PC-3 (cell line): Measurements from ENCODE around the gene PGAM1. TPM values are rescaled to one million over a fixed set of nuclear protein-coding genes. Genes with fewer than 3 reads are reported as not detected.

ENCODE experiments used
- ATAC-seq: fragments of 200-7000 bp; cut with Tn5 transposase; 2 replicates; pipeline ENCODE4 v1.9.1; 2020; ENCODE audit warnings: mild to moderate bottlenecking, moderate library complexity
- BruUV-seq: library from RNA; stranded (reverse); fragments of 400-500 nt; replicated peaks from 2 replicates; lab custom pipeline; 2021; lab: Mats Ljungman, UMichigan
- CTCF ChIA-PET: fragments of 300-600 bp; sonication (Branson Sonifier 250); formaldehyde crosslinking; loops from one replicate; lab custom pipeline; 2022; ENCODE audit warnings: antibody characterized with exemption; lab: Charles Lee
- POLR2A ChIA-PET: fragments of 300-600 bp; sonication (Branson Sonifier 250); formaldehyde crosslinking; loops from one replicate; lab custom pipeline; 2022; ENCODE audit warnings: antibody characterized with exemption; ENCODE audit not compliant: unreplicated experiment; lab: Charles Lee
- DNase-seq: peaks from one replicate; pipeline ENCODE4 v3.0.0-alpha.2; 2015
- H2AFZ ChIP-seq: fragments of 300-600 bp; sonication (generic); 2 replicates; pipeline ENCODE4 v1.6.0; 2016; ENCODE audit warnings: antibody characterized with exemption, low read length
- H3F3A ChIP-seq: fragments of 300-600 bp; sonication (generic); one replicate; pipeline ENCODE4 v1.6.0; 2017; ENCODE audit warnings: antibody characterized with exemption, low read length, control low read depth, mild to moderate bottlenecking; ENCODE audit not compliant: unreplicated experiment
- H3K27ac ChIP-seq: fragments of 300-600 bp; sonication (generic); 2 replicates; pipeline ENCODE4 v1.5.1; 2016; ENCODE audit warnings: mild to moderate bottlenecking, low read length
- H3K27me3 ChIP-seq: fragments of 300-600 bp; sonication (generic); 2 replicates; pipeline ENCODE4 v1.6.1; 2016; ENCODE audit warnings: low read length, mixed read lengths
- H3K36me3 ChIP-seq: fragments of 300-600 bp; sonication (generic); 2 replicates; pipeline ENCODE4 v1.6.1; 2016; ENCODE audit warnings: low read depth, mixed run types, low read length, mixed read lengths
- H3K4me1 ChIP-seq: fragments of 300-600 bp; sonication (generic); 2 replicates; pipeline ENCODE4 v1.5.1; 2016; ENCODE audit warnings: low read length; ENCODE audit not compliant: insufficient read depth
- H3K4me2 ChIP-seq: fragments of 300-600 bp; sonication (generic); 2 replicates; pipeline ENCODE4 v1.6.0; 2016; ENCODE audit warnings: low read length
- H3K4me3 ChIP-seq: fragments of 300-600 bp; sonication (generic); 2 replicates; pipeline ENCODE4 v1.5.1; 2016; ENCODE audit warnings: mild to moderate bottlenecking, low read length, mixed read lengths
- H3K79me2 ChIP-seq: fragments of 300-600 bp; sonication (generic); 2 replicates; pipeline ENCODE4 v1.6.1; 2017; ENCODE audit warnings: low read length, mixed read lengths
- H3K9ac ChIP-seq: fragments of 300-600 bp; sonication (generic); 2 replicates; pipeline ENCODE4 v1.6.0; 2016; ENCODE audit warnings: mild to moderate bottlenecking, low read length
- H3K9me2 ChIP-seq: fragments of 300-600 bp; sonication (generic); replicated peaks from 2 replicates; pipeline ENCODE4 v1.6.1; 2016; ENCODE audit warnings: mixed run types, low read length, mixed read lengths
- H3K9me3 ChIP-seq: fragments of 300-600 bp; sonication (generic); 2 replicates; pipeline ENCODE4 v1.6.1; 2016; ENCODE audit warnings: low read length, mixed read lengths
- H4K20me1 ChIP-seq: fragments of 300-600 bp; sonication (generic); 2 replicates; pipeline ENCODE4 v1.6.1; 2016; ENCODE audit warnings: low read length, mixed read lengths
- EZH2 ChIP-seq: fragments of 300-600 bp; sonication (generic); IDR thresholded peaks from one replicate; pipeline ENCODE4 v1.6.1; 2017; ENCODE audit warnings: antibody characterized with exemption, mild to moderate bottlenecking, low read length; ENCODE audit not compliant: unreplicated experiment
- EZH2phosphoT487 ChIP-seq: fragments of 300-600 bp; sonication (generic); IDR thresholded peaks from 2 replicates; pipeline ENCODE4 v1.6.1; 2018; ENCODE audit warnings: mild to moderate bottlenecking, antibody characterized with exemption, low read length, borderline replicate concordance
- intact Hi-C: fragments of 100-400 bp; cut with micrococcal nuclease; formaldehyde crosslinking; loops from 2 replicates; pipeline ENCODE4 v1.9.0; 2023
- total RNA-seq: library from RNA; depleted of rRNA; stranded (reverse); fragments of >200 nt; gene quantifications from 2 replicates; pipeline ENCODE4 v1.2.3, GENCODE V29; 2014
- TF ChIP-seq, protein P1 (sequence below): fragments of 300-600 bp; sonication (generic); conservative IDR thresholded peaks from 2 replicates; pipeline ENCODE4 v1.5.1; 2017; ENCODE audit warnings: antibody characterized with exemption, low read depth, mild to moderate bottlenecking, low read length

The PGAM1 gene
- total RNA-seq, 1 experiment from 2014 or later = 661 TPM

DNA sequence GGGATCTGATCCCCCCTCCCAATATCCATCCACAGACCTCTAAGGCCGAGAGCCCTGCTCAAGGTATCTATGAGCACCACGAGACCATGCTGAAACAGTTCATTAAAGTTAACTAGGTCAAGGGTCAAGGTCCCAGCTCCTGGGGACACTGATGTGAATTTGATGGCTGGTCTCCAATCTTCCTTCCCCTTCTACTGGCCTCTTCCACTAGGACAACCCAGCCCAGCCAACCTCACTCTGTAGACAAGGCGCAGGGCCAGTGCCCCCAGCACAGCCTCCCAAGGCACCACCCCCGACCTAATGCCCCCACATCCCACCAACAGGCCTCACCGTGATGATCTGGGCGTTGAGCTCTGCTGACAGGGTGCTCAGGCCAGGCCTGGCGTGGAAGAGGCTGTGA is 40.4 kb upstream of the PGAM1 start:
- H3K4me2 ChIP-seq = no peak overlapping the region
- no peak overlapping the region for H2AFZ ChIP-seq
- no peaks in the 10 kb centered on the region for H3K27me3 ChIP-seq
- H3K9ac ChIP-seq = no peak overlapping the region
- no peaks in the 10 kb centered on the region for H3K9me2 ChIP-seq
- no peaks in the 10 kb centered on the region for H3K79me2 ChIP-seq
- H4K20me1 ChIP-seq = no peaks in the 10 kb centered on the region
- intact Hi-C loops = no loop called here
- peaks cover 24% of the 10 kb centered on the region; the same call in 1 of the 2 replicates for H3K36me3 ChIP-seq
- H3K4me1 ChIP-seq = no peaks in the 10 kb centered on the region
- H3K27ac ChIP-seq = no peak overlapping the region
- DNase-seq (no peak), ATAC-seq (no peak)
- no peak overlapping the region for H3K4me3 ChIP-seq
- TF ChIP-seq, protein P1, sequence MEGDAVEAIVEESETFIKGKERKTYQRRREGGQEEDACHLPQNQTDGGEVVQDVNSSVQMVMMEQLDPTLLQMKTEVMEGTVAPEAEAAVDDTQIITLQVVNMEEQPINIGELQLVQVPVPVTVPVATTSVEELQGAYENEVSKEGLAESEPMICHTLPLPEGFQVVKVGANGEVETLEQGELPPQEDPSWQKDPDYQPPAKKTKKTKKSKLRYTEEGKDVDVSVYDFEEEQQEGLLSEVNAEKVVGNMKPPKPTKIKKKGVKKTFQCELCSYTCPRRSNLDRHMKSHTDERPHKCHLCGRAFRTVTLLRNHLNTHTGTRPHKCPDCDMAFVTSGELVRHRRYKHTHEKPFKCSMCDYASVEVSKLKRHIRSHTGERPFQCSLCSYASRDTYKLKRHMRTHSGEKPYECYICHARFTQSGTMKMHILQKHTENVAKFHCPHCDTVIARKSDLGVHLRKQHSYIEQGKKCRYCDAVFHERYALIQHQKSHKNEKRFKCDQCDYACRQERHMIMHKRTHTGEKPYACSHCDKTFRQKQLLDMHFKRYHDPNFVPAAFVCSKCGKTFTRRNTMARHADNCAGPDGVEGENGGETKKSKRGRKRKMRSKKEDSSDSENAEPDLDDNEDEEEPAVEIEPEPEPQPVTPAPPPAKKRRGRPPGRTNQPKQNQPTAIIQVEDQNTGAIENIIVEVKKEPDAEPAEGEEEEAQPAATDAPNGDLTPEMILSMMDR = no peak
- TF ChIP-seq EZH2 = no peak
- TF ChIP-seq EZH2phosphoT487 = no peak
- ChIA-PET POLR2A (interaction anchor here (0.6 kb wide), 1 partner anchor 35 kb away, joined by 6 read pairs; no protein-coding TSS in a partner anchor), CTCF (no interaction called here)
- no peaks in the 10 kb centered on the region for H3K9me3 ChIP-seq
- no TSS peak for BruUV-seq
- no peaks in the 10 kb centered on the region for H3F3A ChIP-seq

DNA sequence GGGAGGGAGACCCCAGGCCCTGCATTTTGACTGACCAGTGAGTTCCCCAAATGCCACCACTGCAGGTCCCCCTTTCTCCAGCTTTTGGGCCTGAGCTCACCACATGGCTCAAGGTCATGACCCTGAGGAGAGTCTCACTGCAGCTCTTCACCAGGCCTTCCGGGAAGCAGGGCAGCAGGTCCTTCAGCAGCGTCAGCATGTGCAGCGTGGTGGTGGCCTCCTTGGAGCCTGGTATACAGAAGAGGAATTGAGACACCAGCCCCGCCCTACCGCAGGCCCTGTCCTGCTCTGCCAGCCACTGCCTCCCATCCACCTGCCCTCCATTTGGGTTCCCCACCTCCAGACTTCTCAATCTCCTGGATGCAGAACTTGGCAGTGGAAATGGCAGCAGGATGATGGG is 37.8 kb upstream of the PGAM1 start:
- Histone ChIP-seq H3K9ac (no peak overlapping the region), H4K20me1 (no peaks in the 10 kb centered on the region), H3K4me3 (no peak overlapping the region), H3K27ac (no peak overlapping the region), H3F3A (no peaks in the 10 kb centered on the region), H3K27me3 (no peaks in the 10 kb centered on the region), H2AFZ (no peak overlapping the region), H3K9me3 (no peaks in the 10 kb centered on the region), H3K36me3 (peaks cover 27% of the 10 kb centered on the region), H3K9me2 (no peaks in the 10 kb centered on the region), H3K79me2 (no peaks in the 10 kb centered on the region), H3K4me2 (no peak overlapping the region), H3K4me1 (no peaks in the 10 kb centered on the region)
- ChIA-PET POLR2A (no interaction called here), CTCF (no interaction called here)
- intact Hi-C loops = no loop called here
- DNase-seq (no peak), ATAC-seq (no peak)
- no TSS peak for BruUV-seq
- TF ChIP-seq, protein P1 = no peak
- TF ChIP-seq EZH2 (no peak), EZH2phosphoT487 (no peak)

DNA sequence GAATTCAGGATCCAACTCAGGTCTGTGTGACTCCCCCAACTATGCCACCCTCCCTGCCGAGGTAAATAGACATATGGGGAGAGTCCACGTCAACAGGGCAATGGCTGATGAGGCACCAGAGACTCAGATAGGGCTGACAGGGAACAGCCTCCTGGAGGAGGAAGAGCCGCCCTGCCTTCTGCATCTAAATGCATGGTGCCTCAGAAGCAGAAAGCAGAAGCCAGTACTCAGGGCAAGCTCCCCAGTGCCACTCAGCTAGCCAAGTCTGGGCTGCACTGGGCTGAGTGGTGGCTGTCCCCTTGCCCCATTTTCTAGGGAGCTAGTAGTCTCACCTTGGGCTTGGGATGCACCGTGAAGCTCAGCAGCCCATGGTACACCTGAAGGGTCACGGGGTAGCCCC is 35.9 kb upstream of the PGAM1 start:
- ChIA-PET CTCF (no interaction called here), POLR2A (no interaction called here)
- ATAC-seq (no peak), DNase-seq (no peak)
- peaks cover 32% of the 10 kb centered on the region for H3K36me3 ChIP-seq
- H3K4me3 ChIP-seq = no peak overlapping the region
- H3F3A ChIP-seq = no peaks in the 10 kb centered on the region
- H3K4me1 ChIP-seq = no peaks in the 10 kb centered on the region
- intact Hi-C loops = no loop called here
- no peak overlapping the region for H3K4me2 ChIP-seq
- BruUV-seq = no TSS peak
- H3K9me3 ChIP-seq = no peaks in the 10 kb centered on the region
- no peaks in the 10 kb centered on the region for H3K79me2 ChIP-seq
- H4K20me1 ChIP-seq = no peaks in the 10 kb centered on the region
- no peak overlapping the region for H3K27ac ChIP-seq
- no peak overlapping the region for H2AFZ ChIP-seq
- no peak overlapping the region for H3K9ac ChIP-seq
- TF ChIP-seq, protein P1 = no peak
- no peak for TF ChIP-seq EZH2phosphoT487
- TF ChIP-seq EZH2 = no peak
- no peaks in the 10 kb centered on the region for H3K9me2 ChIP-seq
- no peaks in the 10 kb centered on the region for H3K27me3 ChIP-seq
